HG03575 (cell line): ENCODE data around the gene ELF2.
A peak's percentile ranks its signal among the peaks of the same experiment; 100 is the strongest.
"Not testable (repeated sequence)": the region's sequence is repeated elsewhere in the genome, so short reads cannot be mapped to it uniquely, and the experiment has no call there.

ENCODE experiments used
- ATAC-seq: cut with Tn5 transposase; IDR thresholded peaks from one replicate; pipeline ENCODE4 v1.9.1; 2021; ENCODE audit not compliant: unreplicated experiment, insufficient number of reproducible peaks, low FRiP score; ENCODE audit errors: extremely low read depth

ELF2 gene

DNA sequence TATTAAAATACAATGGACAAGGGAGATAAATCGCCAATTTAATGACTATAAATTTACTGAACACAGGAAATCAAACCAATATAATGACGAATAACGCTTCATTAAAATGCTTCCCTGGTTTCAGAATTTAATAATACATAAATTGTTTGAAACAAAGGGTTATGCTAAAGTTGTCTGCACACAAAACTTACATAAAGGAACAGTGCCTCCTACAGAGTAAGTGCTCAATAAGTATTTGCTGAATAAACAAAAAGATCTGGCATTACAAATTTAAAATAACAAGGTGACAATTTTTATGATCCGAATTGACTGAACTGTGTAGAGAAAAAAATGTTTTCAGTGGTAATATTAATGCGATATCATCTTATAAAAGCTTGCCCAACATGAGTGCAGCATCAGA is 91.9 kb downstream of the ELF2 start:
- ATAC-seq: no peak

DNA sequence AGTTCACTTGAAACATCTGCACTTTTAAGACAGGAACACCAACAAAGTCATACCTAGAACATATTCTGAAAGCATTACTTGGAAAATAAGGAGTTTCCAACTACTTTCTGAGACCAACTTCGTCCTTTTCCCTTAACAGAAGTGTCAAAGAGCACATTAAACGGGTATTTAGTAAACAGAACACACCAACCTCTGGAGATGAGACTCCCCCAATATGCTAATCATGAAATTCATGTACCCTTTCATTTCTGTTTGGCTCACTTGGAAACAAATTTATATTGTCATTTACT is 92.3 kb downstream of the ELF2 start:
- ATAC-seq: no peak

DNA sequence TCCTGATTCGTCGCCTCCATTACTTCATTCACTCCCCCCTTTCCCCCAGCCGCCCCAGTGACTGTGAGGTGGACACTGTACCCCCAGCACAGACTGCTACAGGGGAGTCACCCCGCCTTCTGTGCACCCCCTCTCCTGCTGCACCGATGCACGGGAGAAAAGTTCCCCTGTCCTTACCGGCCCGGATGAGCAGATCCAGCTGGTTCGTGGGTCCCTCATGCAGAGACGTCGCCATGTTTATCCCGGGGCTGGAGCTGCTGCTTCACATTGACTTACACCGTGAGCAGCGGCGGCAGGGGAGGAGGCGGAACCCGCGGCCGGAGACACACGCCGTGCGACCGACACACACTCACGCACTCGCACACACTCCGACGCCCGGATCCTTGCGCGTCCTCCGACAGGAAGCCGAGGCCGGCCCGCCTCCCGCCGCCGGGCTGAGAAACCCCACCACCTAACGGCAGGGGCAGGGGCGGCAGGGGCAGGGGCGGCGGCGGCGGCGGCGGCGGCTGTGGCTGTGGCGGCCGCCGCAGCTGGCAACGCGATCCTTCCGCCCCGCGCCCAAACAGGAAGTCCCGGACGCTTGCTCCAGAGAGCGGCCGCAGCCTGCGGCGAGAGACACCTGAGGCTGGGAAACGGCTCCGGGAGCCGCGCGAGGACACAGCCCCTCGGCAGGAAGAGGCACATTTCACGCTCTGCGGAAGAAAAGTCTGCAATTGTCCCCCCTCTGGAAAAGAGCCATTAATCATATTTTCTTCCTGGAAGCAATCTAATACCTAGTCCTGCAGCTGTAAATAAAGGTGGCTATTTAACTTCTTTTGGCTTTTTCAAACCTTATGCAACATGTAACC is 92.8 kb downstream of the ELF2 start:
- no peak for ATAC-seq

DNA sequence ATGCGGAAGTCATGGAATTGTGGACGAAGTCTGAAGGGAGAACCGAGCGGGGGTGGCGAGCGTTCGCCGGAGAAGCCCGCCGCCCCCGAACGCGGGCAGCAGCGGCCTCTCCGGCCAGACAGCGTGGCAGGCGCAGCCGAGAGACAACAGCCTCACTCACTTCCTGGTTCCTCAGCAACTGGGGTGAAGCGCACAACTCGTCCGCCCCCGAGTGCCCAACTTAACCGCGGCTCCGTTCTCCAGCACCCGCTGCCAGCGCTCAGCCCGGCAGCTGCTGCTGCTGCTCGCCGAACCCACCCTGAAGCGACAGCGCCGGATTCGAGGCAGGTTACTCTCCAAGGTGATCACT is 93.4 kb downstream of the ELF2 start:
- ATAC-seq: no peak

DNA sequence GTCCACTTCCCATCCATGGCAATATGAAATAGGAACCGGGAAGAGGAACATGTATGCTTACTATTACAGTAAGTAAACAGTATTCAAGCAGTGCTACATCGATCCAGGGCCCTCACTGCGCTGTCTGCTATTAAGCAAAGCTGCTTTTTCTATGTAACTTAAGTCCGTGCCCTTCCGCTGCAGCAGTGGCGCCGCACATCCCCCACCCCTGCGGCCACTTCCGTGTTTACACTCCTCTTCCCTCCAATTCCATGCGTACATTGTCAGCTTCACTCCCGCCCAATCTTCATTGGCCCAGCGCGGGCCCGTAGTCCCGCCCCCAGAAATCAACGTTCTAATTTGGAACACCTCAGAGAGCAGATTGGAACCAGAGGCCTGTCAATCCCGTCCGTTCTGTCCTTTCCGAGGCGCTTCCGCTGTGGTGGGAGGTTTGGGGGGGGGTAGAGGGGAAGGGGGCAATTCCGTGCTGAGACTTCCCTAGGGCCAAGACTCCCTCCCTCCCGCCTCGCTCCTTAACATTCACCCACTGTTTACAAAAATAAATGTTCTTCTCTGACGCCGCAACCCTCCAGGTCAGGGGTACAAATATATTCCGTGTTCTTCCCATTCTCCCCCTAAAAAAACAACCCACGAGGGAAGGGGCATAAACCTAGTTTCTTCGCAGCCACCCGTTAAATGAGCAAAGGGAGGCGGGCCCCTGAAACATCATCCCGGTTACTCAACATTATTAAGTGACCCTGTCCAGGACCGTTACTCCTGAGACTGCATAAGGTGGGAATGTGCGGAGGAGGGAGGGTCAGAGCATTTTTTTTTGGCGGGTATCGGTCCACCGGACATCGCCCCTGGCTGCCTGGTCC is 94.0 kb downstream of the ELF2 start:
- ATAC-seq: peak; percentile 93

DNA sequence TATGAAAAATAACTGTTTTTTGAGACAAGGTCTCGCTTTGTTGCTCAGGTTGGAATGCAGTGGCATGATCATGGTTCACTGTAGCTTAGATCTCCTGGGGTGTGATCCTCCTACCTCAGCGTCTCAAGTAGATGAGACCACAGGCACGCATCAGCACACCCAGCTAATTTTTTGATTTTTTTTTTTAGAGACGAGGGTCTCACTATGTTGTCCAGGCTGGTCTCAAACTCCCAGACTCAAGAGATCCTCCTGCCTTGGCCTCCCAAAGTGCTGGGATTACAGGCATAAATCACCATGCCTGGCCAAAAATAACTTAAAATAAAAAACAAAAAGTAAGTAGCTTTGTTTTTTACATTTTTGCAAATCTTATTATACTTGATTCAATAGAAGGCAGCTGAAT is 98.1 kb downstream of the ELF2 start:
- no peak for ATAC-seq

DNA sequence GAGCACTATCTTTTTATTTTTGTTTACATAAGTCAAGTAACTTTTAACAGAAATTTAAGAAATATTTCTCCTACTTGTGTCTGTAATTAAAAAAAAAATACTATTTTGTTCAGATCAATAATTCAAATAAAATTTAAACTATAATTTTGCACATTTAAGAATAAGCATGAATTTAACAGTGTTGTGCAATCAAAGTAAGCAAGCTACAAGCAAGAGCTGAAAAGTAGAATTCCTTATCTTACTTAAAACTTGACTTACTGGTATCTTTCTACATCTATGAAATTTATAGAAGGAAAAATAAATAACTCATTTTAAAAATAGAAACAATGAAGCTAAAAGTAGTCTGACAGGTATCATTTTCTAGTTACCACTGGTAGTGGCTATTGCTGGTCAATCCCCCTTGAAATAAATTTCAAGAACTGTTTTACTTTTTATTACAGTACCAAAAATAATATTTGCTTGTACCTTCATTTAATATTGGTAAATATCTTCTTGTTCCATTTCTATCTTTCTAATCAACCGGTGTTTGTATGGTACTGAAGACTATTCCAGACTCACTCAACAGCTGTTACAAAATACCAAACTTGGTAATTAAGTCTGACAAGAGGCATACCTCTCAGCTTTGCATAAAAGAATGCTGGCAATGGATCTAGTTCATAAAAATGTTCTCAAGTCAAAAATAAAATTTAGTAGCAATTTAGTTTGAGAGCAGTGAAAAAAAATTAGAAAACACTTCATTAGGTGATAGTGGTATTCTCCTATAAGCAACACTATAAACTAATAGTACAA is 99.3 kb downstream of the ELF2 start:
- no peak for ATAC-seq

DNA sequence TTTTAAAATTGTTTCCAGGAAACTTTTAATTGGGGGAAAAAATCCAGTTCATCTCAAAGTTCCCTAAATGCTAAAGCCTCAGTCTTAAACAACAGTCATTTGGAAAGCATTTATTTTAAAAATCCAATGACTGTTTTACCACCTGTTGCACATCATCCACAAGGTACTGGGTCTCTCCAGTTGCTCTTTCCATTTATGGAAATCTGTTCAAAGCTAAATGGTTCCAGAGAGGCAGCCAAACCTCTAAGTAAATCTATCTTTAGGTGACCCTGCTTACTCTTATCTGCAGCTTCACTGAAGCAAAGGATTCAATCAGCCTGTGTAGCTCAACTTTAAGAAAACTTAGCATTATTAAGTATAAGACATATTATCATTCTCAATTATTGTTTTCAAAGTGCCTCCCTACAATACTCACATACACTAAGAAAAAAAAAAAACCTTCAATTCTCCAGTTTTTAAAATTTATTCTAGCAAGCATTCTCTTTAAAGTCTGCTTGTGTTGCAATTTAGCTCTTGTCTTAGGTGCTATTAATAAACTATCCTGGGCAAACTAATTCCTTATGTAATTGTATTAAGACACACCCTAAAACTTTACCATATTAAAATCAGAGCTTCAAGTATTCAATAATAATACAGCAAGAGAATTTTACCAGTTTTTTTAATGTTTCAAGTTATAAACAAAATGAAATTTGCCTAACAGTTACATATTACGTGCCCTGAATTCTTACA is 100.8 kb downstream of the ELF2 start:
- no peak for ATAC-seq

DNA sequence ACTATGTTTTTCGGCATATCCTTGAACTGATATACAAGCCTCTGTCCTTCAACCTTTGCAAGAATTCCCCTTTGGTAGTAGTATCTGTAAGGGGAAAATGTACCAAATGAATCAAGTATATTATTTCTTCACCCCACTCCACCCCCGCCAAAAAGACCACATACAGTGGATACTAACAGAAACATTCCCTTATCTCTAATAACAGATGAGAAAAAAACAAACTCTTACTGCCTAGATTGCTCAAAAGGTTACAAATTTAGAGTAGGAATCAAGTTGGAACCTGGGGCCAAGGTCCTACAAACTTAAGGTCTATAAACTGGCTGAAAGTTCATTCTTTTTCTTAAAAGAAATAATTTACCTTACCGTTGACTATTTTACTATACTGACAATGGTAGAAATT is 116.4 kb downstream of the ELF2 start:
- no peak for ATAC-seq

DNA sequence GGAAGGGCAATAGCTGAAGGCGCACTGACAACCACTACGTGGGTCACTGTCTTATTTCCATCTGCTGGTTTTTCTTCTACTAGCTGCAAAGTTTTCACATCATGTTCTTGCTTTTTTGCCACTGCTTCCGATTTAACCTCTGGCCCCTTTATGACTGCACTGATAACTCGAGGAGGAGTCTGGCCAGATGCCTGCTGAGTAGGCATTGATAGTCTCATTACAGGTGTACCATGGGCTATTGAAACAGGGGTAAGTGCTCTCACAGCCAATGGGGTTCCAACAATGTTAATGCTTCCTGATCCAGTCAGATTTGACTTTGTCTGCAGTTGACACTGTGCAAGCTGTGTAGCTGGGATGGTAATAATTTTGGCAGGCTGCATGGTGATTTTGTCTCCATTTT is 118.0 kb downstream of the ELF2 start:
- ATAC-seq: not testable (repeated sequence)

DNA sequence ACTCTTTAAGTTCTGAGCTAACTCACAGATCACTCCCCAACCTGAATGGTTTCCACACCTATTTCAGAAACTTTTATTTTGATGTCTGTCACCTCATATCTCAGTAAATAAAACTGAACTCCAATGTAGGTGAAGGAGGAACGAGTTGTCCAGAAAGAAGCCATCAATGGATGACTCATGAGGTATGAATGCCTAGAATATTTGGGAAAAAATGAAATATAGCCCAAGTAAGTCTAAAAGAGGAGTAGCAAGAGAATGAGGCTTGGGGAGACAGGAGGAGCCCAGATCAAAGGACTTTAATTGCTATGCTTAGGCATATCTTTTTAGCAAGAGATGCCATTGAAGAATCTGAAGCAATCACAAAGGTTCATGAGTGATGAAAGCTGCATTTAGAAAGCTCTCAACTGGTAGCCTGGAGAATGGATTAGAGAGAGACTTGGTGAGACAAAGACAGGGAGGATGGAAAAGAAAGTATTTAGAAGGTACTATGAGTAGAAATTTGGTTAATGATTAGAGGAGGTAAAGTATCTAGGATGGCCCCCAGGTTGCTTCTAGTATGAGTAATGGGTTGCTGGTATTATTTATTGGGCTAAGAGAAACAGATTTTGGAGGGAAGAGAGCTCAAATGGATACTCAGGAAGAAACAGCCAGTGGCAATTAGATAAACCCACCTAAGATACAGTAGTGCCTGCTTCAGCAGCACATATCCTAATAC is 122.1 kb downstream of the ELF2 start:
- no peak for ATAC-seq

DNA sequence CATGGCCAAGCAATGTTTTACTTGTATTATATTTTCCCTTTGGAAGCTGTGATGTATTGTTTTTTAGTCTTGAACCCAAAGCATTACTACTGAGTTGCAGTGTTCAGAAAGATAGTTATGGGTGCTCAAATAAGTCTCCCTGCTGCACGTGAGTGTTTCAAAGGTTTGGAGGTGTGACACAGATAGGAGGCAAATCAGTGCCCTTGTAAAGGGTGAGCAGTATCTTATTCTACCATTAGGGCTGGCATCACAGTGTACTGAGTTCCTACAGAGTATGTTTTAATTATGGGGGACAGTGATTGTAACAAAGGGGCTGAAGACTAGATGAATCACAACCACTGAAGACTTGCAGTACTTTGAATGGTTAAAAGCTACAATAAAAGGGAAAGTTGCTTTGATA is 123.1 kb downstream of the ELF2 start:
- ATAC-seq: no peak

DNA sequence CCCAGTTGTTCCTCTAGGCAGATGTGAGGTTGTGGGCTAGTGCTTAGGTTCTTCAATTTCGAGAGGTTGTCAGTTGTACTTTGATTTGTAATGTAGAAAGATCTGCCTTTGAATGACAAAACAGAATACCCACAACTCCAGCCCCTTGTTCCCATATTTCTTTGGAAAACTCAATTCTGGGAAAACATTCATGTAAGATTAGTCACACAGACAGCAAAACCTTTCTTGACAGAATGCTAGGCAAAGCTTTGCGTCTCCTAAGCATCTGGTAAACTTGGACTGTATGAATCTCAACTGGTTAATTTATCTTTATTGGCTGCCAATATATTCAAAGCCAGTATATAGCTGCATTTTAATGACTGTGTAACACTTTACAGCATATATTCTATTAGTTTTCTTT is 126.6 kb downstream of the ELF2 start:
- ATAC-seq: no peak

DNA sequence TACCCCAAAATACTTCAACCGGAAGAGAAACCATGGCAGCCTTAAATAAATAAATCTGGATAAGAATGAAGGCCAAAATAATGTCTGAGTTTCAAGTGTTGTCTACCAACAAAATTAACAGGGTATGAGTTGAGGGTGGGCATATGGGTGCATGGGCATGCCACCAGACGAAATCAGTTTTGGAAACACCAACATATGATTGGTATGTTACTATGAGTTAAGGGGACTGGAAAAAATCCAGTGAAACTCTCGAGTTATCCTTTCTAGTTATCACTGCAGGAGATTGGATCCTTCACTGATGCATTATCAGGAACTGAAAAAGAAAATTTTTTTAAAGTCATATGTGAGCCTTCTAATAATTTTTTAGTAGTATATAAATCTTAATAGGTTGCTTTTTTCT is 129.0 kb downstream of the ELF2 start:
- no peak for ATAC-seq

DNA sequence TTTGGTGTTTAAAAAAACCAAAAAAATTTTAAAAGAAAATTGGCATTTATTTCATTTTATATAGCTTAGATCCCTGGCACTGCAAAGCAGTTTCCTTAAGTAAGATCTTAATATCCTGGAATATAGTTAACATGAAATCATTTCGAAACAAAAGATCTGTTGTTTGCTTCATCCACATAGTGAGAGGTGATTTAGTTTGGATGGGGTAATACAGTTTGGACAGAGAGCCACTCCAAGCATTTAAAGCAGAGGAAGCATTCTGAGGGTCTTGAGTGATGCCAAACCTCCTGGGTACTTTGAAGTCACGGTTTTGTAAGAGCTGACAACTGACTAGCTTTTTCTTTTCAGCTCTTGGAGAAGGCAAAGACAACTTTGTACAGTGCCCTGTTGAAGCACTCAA is 132.7 kb downstream of the ELF2 start:
- no peak for ATAC-seq

DNA sequence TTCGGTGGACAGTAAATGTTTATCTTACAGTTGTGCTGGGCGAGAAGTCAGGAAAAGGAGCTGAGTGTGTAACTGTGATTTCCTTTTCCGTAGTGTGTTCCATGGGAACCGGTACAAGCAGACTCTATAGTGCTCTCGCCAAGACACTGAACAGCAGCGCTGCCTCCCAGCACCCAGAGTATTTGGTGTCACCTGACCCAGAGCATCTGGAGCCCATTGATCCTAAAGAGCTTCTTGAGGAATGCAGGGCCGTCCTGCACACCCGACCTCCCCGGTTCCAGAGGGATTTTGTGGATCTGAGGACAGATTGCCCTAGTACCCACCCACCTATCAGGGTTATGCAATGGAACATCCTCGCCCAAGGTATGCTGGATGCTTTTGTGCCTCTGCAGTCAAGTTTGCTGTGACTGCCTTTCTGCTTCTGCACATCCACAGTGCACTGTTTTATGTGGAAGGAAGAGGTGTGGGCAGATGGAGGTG is 134.0 kb downstream of the ELF2 start:
- ATAC-seq: no peak

DNA sequence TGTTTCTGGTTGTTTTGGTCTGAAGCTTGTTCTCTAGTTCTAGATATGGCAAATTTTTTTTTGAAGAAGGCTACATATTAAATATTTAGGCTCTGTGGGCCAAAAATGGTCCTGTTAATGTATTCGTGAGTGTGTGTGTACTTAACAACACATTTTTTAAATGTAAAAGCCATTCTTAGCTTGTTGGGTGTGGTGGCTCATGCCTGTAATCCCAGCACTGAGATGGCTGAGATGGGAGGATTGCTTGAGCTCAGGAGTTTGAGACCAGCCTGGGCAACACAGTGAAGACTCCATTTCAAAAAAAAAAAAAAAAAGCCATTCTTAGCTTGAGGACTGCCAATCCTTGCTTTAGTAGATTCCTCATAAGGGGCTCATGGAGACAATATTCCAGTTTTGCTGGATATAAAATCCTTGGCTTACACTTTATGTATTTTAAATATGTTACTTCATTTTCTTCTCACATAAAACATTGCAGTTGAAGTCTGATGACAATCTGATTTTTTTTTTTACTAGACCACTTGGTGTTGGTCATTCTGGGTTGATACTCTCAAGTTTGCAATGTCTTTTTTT is 138.1 kb downstream of the ELF2 start:
- no peak for ATAC-seq

DNA sequence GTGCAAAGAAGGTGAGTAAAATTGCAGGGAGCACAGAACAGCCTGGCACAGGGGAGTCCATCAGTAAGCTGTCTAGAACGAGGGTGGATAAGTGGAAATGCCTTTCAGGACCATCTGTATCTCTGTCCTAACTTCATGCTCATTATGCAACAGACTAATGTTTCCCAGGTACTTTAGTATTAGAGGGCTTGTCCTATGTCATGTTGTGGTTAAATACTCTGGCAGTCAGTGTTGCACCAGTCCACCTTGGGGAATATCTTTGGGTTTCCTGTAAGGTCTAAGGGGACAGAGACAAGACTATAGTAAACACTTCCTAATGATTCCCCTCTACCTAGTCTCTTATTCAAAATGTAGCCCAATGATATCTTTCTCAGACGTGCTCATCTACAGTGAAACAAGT is 140.1 kb downstream of the ELF2 start:
- ATAC-seq: no peak
